ENCODE results near the gene GARNL3.

Gene GARNL3

DNA sequence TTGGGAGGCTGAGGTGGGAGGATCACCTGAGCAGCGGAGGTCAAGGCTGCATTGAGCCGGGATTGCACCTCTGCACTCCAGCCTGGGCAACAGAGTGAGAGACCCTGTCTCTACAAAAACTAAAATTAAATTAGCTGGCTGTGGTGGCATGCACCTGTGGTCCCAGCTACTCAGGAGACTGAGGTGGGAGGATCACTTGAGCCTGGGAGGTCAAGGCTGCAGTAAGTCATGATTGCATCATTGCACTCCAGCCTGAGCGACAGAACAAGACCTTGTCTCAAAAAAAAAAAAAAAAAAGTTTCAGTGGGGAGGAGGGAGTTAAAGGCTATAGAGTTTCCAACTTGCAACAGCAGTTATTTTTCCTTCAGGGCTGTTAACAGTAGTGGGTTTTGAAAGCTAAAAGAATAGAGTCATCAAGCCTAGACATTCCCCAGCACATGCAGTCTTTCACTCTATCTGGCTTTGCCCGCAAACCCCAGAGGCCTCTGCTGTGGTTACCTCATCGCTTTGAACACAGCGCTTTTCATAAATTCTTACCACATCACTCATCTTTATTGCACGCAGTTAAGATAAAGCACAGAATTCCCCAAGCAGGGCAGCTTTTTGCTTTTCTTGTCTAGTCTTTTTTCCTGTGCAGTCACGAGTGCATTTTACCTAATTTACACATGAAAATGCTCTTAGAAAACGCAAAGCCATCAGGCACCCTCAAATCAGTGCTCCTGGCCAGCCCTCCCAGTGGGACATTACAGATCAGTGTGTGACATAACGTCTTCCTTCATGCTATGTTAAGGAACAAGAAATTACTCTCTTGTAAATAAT is 123.7 kb downstream of the GARNL3 start (continued):
- no peak for TF ChIP-seq ZNF302 (tag by site-specific recombination; IDR thresholded peaks at IDR 0.05; ENCODE audit: low read depth)
- TF ChIP-seq ZNF585B (tag by site-specific recombination; IDR thresholded peaks at IDR 0.05): no peak
- TF ChIP-seq ZNF555 (tag by site-specific recombination; conservative IDR thresholded peaks at IDR 0.05): no peak
- TF ChIP-seq KLF9 (tag by site-specific recombination; IDR thresholded peaks at IDR 0.05; ENCODE audit: low read depth): peak; percentile 11; the same call in 1 of the 2 replicates
- TF ChIP-seq ZNF433 (tag by site-specific recombination; IDR thresholded peaks at IDR 0.05; ENCODE audit: low read depth): no peak
- TF ChIP-seq ZNF362 (tag by site-specific recombination; IDR thresholded peaks at IDR 0.05): peak; percentile 89
- no peak for TF ChIP-seq ZNF701 (tag by site-specific recombination; IDR thresholded peaks at IDR 0.05)
- no peak for TF ChIP-seq ZNF211 (tag by site-specific recombination; IDR thresholded peaks at IDR 0.05; ENCODE audit: low read depth)
- no peak for TF ChIP-seq ZNF138 (tag by site-specific recombination; IDR thresholded peaks at IDR 0.05; ENCODE audit: borderline replicate concordance)
- TF ChIP-seq KLF16 (tag by site-specific recombination; IDR thresholded peaks at IDR 0.05): no peak; the same call in 1 of the 2 replicates
- TF ChIP-seq ZNF223 (tag by site-specific recombination; IDR thresholded peaks at IDR 0.05): no peak
- TF ChIP-seq, protein P1, sequence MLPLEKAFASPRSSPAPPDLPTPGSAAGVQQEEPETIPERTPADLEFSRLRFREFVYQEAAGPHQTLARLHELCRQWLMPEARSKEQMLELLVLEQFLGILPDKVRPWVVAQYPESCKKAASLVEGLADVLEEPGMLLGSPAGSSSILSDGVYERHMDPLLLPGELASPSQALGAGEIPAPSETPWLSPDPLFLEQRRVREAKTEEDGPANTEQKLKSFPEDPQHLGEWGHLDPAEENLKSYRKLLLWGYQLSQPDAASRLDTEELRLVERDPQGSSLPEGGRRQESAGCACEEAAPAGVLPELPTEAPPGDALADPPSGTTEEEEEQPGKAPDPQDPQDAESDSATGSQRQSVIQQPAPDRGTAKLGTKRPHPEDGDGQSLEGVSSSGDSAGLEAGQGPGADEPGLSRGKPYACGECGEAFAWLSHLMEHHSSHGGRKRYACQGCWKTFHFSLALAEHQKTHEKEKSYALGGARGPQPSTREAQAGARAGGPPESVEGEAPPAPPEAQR (tag by site-specific recombination; IDR thresholded peaks at IDR 0.05): no peak
- TF ChIP-seq HOXC10 (CRISPR knock-in tag; IDR thresholded peaks at IDR 0.05): no peak
- no peak for TF ChIP-seq ZNF37A (tag by site-specific recombination; IDR thresholded peaks at IDR 0.05)
- TF ChIP-seq ZNF335 (tag by site-specific recombination; conservative IDR thresholded peaks at IDR 0.05): no peak; the same call in 1 of the 2 replicates
- TF ChIP-seq ZNF624 (tag by site-specific recombination; IDR thresholded peaks at IDR 0.05): no peak
- TF ChIP-seq HOXA7 (CRISPR knock-in tag; IDR thresholded peaks at IDR 0.05; ENCODE audit: borderline replicate concordance): no peak
- TF ChIP-seq, protein P2, sequence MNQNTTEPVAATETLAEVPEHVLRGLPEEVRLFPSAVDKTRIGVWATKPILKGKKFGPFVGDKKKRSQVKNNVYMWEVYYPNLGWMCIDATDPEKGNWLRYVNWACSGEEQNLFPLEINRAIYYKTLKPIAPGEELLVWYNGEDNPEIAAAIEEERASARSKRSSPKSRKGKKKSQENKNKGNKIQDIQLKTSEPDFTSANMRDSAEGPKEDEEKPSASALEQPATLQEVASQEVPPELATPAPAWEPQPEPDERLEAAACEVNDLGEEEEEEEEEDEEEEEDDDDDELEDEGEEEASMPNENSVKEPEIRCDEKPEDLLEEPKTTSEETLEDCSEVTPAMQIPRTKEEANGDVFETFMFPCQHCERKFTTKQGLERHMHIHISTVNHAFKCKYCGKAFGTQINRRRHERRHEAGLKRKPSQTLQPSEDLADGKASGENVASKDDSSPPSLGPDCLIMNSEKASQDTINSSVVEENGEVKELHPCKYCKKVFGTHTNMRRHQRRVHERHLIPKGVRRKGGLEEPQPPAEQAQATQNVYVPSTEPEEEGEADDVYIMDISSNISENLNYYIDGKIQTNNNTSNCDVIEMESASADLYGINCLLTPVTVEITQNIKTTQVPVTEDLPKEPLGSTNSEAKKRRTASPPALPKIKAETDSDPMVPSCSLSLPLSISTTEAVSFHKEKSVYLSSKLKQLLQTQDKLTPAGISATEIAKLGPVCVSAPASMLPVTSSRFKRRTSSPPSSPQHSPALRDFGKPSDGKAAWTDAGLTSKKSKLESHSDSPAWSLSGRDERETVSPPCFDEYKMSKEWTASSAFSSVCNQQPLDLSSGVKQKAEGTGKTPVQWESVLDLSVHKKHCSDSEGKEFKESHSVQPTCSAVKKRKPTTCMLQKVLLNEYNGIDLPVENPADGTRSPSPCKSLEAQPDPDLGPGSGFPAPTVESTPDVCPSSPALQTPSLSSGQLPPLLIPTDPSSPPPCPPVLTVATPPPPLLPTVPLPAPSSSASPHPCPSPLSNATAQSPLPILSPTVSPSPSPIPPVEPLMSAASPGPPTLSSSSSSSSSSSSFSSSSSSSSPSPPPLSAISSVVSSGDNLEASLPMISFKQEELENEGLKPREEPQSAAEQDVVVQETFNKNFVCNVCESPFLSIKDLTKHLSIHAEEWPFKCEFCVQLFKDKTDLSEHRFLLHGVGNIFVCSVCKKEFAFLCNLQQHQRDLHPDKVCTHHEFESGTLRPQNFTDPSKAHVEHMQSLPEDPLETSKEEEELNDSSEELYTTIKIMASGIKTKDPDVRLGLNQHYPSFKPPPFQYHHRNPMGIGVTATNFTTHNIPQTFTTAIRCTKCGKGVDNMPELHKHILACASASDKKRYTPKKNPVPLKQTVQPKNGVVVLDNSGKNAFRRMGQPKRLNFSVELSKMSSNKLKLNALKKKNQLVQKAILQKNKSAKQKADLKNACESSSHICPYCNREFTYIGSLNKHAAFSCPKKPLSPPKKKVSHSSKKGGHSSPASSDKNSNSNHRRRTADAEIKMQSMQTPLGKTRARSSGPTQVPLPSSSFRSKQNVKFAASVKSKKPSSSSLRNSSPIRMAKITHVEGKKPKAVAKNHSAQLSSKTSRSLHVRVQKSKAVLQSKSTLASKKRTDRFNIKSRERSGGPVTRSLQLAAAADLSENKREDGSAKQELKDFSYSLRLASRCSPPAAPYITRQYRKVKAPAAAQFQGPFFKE (tag by site-specific recombination; IDR thresholded peaks at IDR 0.05; ENCODE audit: borderline replicate concordance): no peak
- TF ChIP-seq ZNF626 (tag by site-specific recombination; IDR thresholded peaks at IDR 0.05): no peak
- TF ChIP-seq YY1 (tag by site-specific recombination; IDR thresholded peaks at IDR 0.05): no peak; the same call in 1 of the 2 replicates
- TF ChIP-seq ZBTB49 (tag by site-specific recombination; IDR thresholded peaks at IDR 0.05; ENCODE audit: low read depth): no peak
- peak; percentile 57; the same call in 1 of the 2 replicates for TF ChIP-seq ZNF19 (tag by site-specific recombination; IDR thresholded peaks at IDR 0.05; ENCODE audit: low read depth)
- no peak for TF ChIP-seq YY2 (tag by site-specific recombination; IDR thresholded peaks at IDR 0.05)
- TF ChIP-seq GFI1B (tag by site-specific recombination; IDR thresholded peaks at IDR 0.05): peak; percentile 98
- TF ChIP-seq ZFP37 (tag by site-specific recombination; IDR thresholded peaks at IDR 0.05): 0 out of 2 replicates have a peak, but pooled peaks have one; percentile 31
- TF ChIP-seq ZBTB20 (tag by site-specific recombination; IDR thresholded peaks at IDR 0.05): no peak
- no peak for TF ChIP-seq ZNF214 (tag by site-specific recombination; IDR thresholded peaks at IDR 0.05; ENCODE audit: borderline replicate concordance)
- TF ChIP-seq ZSCAN30 (tag by site-specific recombination; IDR thresholded peaks at IDR 0.05): peak; percentile 92
- TF ChIP-seq SP7 (tag by site-specific recombination; IDR thresholded peaks at IDR 0.05): peak; percentile 96
- TF ChIP-seq ZNF670 (tag by site-specific recombination; IDR thresholded peaks at IDR 0.05; ENCODE audit: low read depth): no peak
